NK-92 treated with Interleukin-12 subunit alpha and Interleukin-12 subunit beta, amount 100 ng/mL, for 24 hours (cell line): ENCODE data around the gene TSPAN31.
A peak's percentile ranks its signal among the peaks of the same experiment; 100 is the strongest.
"Not testable (repeated sequence)": the region's sequence is repeated elsewhere in the genome, so short reads cannot be mapped to it uniquely, and the experiment has no call there.

Experiments
- DNase-seq: peaks from one replicate; lab custom pipeline; 2025; lab: John Stamatoyannopoulos, UW

TSPAN31 gene

GRCh38 chr12:57766464-57767304 is 21.8 kb downstream of the TSPAN31 start, which contains the start of gene CYP27B1:
Gene CYP27B1 (minus strand): TSS chr12:57767078. CDS start chr12:57767041, 37 bp downstream.
- no peak for DNase-seq

- DNase-seq = no peak
These were observed 22.5 kb downstream of the TSPAN31 start for GRCh38 chr12:57767305-57767698.

GRCh38 chr12:57767876-57768275 is 23.0 kb downstream of the TSPAN31 start:
- no peak for DNase-seq

- no peak for DNase-seq
These were observed 24.8 kb downstream of the TSPAN31 start for GRCh38 chr12:57769594-57769993.

- no peak for DNase-seq
These were observed 25.9 kb downstream of the TSPAN31 start for GRCh38 chr12:57770734-57771133.

- DNase-seq = peak; percentile 80
These were observed 26.5 kb downstream of the TSPAN31 start for GRCh38 chr12:57771236-57771872.

- DNase-seq = peak; percentile 88
These were observed 27.1 kb downstream of the TSPAN31 start, which contains the start of gene METTL1 for GRCh38 chr12:57771873-57772428. Gene METTL1 (minus strand): TSS chr12:57772105. CDS start chr12:57772083, 22 bp downstream.

- DNase-seq = peak; percentile 37
These were observed 27.8 kb downstream of the TSPAN31 start, which contains the start of gene EEF1AKMT3 for GRCh38 chr12:57772429-57773322. Gene EEF1AKMT3 (plus strand): TSS chr12:57772614. CDS start chr12:57772725, 111 bp downstream.

- not testable (repeated sequence) for DNase-seq
These were observed 29.8 kb downstream of the TSPAN31 start for GRCh38 chr12:57774634-57775033.

- no peak for DNase-seq
These were observed 30.2 kb downstream of the TSPAN31 start for GRCh38 chr12:57775044-57775443.

- DNase-seq = no peak
These were observed 30.9 kb downstream of the TSPAN31 start for GRCh38 chr12:57775563-57776246.

- no peak for DNase-seq
These were observed 31.4 kb downstream of the TSPAN31 start for GRCh38 chr12:57776247-57776587.

GRCh38 chr12:57777367-57777766 is 32.5 kb downstream of the TSPAN31 start:
- no peak for DNase-seq

- DNase-seq = no peak
These were observed 33.1 kb downstream of the TSPAN31 start for GRCh38 chr12:57777911-57778310.

- DNase-seq = no peak
These were observed 34.9 kb downstream of the TSPAN31 start for GRCh38 chr12:57779736-57780135.

- DNase-seq = no peak
These were observed 35.6 kb downstream of the TSPAN31 start for GRCh38 chr12:57780284-57780897.

GRCh38 chr12:57781244-57781643 is 36.4 kb downstream of the TSPAN31 start:
- no peak for DNase-seq

- no peak for DNase-seq
These were observed 37.0 kb downstream of the TSPAN31 start for GRCh38 chr12:57781801-57782200.

GRCh38 chr12:57782243-57782607 is 37.4 kb downstream of the TSPAN31 start:
- DNase-seq = no peak

- peak; percentile 80 for DNase-seq
These were observed 38.0 kb downstream of the TSPAN31 start, which contains the start of gene TSFM for GRCh38 chr12:57782608-57783465. Gene TSFM (plus strand): TSS chr12:57782787. CDS start chr12:57782802, 15 bp downstream.
